H9 (cell line): ENCODE measurements around the gene ABCC11. TPM values are rescaled to one million over a fixed set of nuclear protein-coding genes. Genes with fewer than 3 reads are reported as not detected.

Experiments used
- DNase-seq: peaks from one replicate; pipeline ENCODE4 v3.0.0-alpha.2; 2017
- H2AFZ ChIP-seq: one replicate; pipeline ENCODE4 v1.6.1; 2013; ENCODE audit warnings: mild to moderate bottlenecking, low read length, control low read depth, moderate library complexity
- H2AK5ac ChIP-seq: 2 replicates; pipeline ENCODE4 v1.6.1; 2013; ENCODE audit warnings: low read length, control low read depth, mixed read lengths; ENCODE audit not compliant: insufficient read length
- H2BK120ac ChIP-seq: one replicate; pipeline ENCODE4 v1.6.1; 2013; ENCODE audit warnings: low read depth, mild to moderate bottlenecking, low read length, control low read depth, inconsistent platforms; ENCODE audit not compliant: poor library complexity, severe bottlenecking
- H2BK12ac ChIP-seq: 2 replicates; pipeline ENCODE4 v1.6.1; 2013; ENCODE audit warnings: low read length, control low read depth, mixed read lengths, low read depth; ENCODE audit not compliant: insufficient read length
- H2BK15ac ChIP-seq: 2 replicates; pipeline ENCODE4 v1.6.1; 2013; ENCODE audit warnings: low read depth, low read length, control low read depth
- H2BK20ac ChIP-seq: one replicate; pipeline ENCODE4 v1.6.1; 2013; ENCODE audit warnings: low read depth, mild to moderate bottlenecking, low read length, control low read depth, inconsistent platforms; ENCODE audit not compliant: poor library complexity, severe bottlenecking
- H2BK5ac ChIP-seq: 2 replicates; pipeline ENCODE4 v1.6.1; 2013; ENCODE audit warnings: low read length, control low read depth, mixed read lengths; ENCODE audit not compliant: insufficient read length
- H3K14ac ChIP-seq: 2 replicates; pipeline ENCODE4 v1.6.1; 2013; ENCODE audit warnings: low read length, control low read depth; ENCODE audit not compliant: insufficient read depth
- H3K18ac ChIP-seq: 2 replicates; pipeline ENCODE4 v1.6.1; 2013; ENCODE audit warnings: low read depth, mild to moderate bottlenecking, mixed read lengths, low read length, control low read depth; ENCODE audit not compliant: insufficient read length
- H3K23ac ChIP-seq: 2 replicates; pipeline ENCODE4 v1.6.1; 2013; ENCODE audit warnings: low read length, control low read depth, mixed read lengths, low read depth; ENCODE audit not compliant: insufficient read length
- H3K23me2 ChIP-seq: 2 replicates; pipeline ENCODE4 v1.6.1; 2013; ENCODE audit warnings: low read depth, mild to moderate bottlenecking, mixed read lengths, low read length, control low read depth; ENCODE audit not compliant: insufficient read length, poor library complexity, severe bottlenecking
- H3K27ac ChIP-seq: 2 replicates; pipeline ENCODE4 v1.5.1; 2013; ENCODE audit warnings: low read length, control low read depth, mixed read lengths, low read depth; ENCODE audit not compliant: insufficient read length
- H3K27me3 ChIP-seq: 2 replicates; pipeline ENCODE4 v1.6.1; 2013; ENCODE audit warnings: low read length, control low read depth, inconsistent platforms; ENCODE audit not compliant: insufficient read depth
- H3K4ac ChIP-seq: 2 replicates; pipeline ENCODE4 v1.6.1; 2013; ENCODE audit warnings: low read depth, mild to moderate bottlenecking, control low read depth, inconsistent platforms, low read length, moderate library complexity
- H3K4me1 ChIP-seq: 2 replicates; pipeline ENCODE4 v1.6.1; 2013; ENCODE audit warnings: low read length, control low read depth, inconsistent platforms; ENCODE audit not compliant: insufficient read depth
- H3K4me2 ChIP-seq: 2 replicates; pipeline ENCODE4 v1.6.1; 2013; ENCODE audit warnings: low read length, control low read depth, mixed read lengths; ENCODE audit not compliant: insufficient read length, insufficient read depth
- H3K56ac ChIP-seq: 2 replicates; pipeline ENCODE4 v1.6.1; 2013; ENCODE audit warnings: low read depth, mild to moderate bottlenecking, mixed read lengths, low read length, control low read depth; ENCODE audit not compliant: insufficient read length
- H3K79me1 ChIP-seq: 2 replicates; pipeline ENCODE4 v1.6.1; 2013; ENCODE audit warnings: low read depth, mild to moderate bottlenecking, moderate library complexity, low read length, control low read depth, inconsistent platforms; ENCODE audit not compliant: insufficient read depth, poor library complexity, severe bottlenecking
- H3K79me2 ChIP-seq: 2 replicates; pipeline ENCODE4 v1.6.1; 2013; ENCODE audit warnings: low read length, control low read depth, inconsistent platforms; ENCODE audit not compliant: insufficient read depth
- H3K9ac ChIP-seq: 2 replicates; pipeline ENCODE4 v1.6.1; 2013; ENCODE audit warnings: low read length, control low read depth, mixed read lengths; ENCODE audit not compliant: insufficient read length; ENCODE audit errors: extremely low read depth
- H3K9me3 ChIP-seq: one replicate; pipeline ENCODE4 v1.6.1; 2013; ENCODE audit warnings: low read depth, low read length, inconsistent platforms; ENCODE audit not compliant: control insufficient read depth
- H3T11ph ChIP-seq: one replicate; pipeline ENCODE4 v1.6.1; 2013; ENCODE audit warnings: mild to moderate bottlenecking, low read length, control low read depth, inconsistent platforms
- H4K20me1 ChIP-seq: one replicate; pipeline ENCODE4 v1.6.1; 2013; ENCODE audit not compliant: control insufficient read depth, insufficient read length, insufficient read depth
- H4K5ac ChIP-seq: 2 replicates; pipeline ENCODE4 v1.6.1; 2013; ENCODE audit warnings: low read depth, mild to moderate bottlenecking, mixed read lengths, low read length, control low read depth; ENCODE audit not compliant: insufficient read length
- H4K8ac ChIP-seq: replicated peaks from 2 replicates; pipeline ENCODE4 v1.6.1; 2013; ENCODE audit warnings: low read length, control low read depth, mixed read lengths, low read depth; ENCODE audit not compliant: insufficient read length
- H4K91ac ChIP-seq: 2 replicates; pipeline ENCODE4 v1.6.1; 2013; ENCODE audit warnings: low read depth, mild to moderate bottlenecking, moderate library complexity, mixed read lengths, low read length, control low read depth; ENCODE audit not compliant: insufficient read length
- H3K27ac Mint-ChIP-seq, 3 experiments: 2 replicates in 2 of 3; 3 replicates in 1 of 3; pipeline ENCODE4 v1.8.0; 2020 to 2021; ENCODE audit warnings: mixed read lengths in 3 of 3, mild to moderate bottlenecking in 1 of 3, moderate library complexity in 1 of 3
- H3K27me3 Mint-ChIP-seq: 2 replicates; pipeline ENCODE4 v1.8.0; 2021; ENCODE audit warnings: low read depth, mild to moderate bottlenecking, moderate library complexity, mixed read lengths
- H3K36me3 Mint-ChIP-seq, 3 experiments: 2 replicates in 2 of 3; 3 replicates in 1 of 3; pipeline ENCODE4 v1.8.0; 2020 to 2021; ENCODE audit warnings: low read depth in 3 of 3, mixed read lengths in 3 of 3; ENCODE audit not compliant: insufficient read depth in 1 of 3
- H3K4me1 Mint-ChIP-seq, 2 experiments: 2 replicates each; pipeline ENCODE4 v1.8.0; 2020; ENCODE audit warnings: mixed read lengths in 2 of 2
- H3K4me3 Mint-ChIP-seq, 2 experiments: 2 replicates in 1 of 2; 3 replicates in 1 of 2; pipeline ENCODE4 v1.8.0; 2020 to 2021; ENCODE audit warnings: mild to moderate bottlenecking in 2 of 2, mixed read lengths in 2 of 2, moderate library complexity in 1 of 2
- H3K9me3 Mint-ChIP-seq, 2 experiments: 2 replicates in 1 of 2; 3 replicates in 1 of 2; pipeline ENCODE4 v1.8.0; 2020; ENCODE audit warnings: mild to moderate bottlenecking in 2 of 2, mixed read lengths in 2 of 2, moderate library complexity in 1 of 2
- WGBS: extraction: QIAGEN DNeasy Blood & Tissue Kit; methylation state at CpG from one replicate; pipeline ENCODE4 v1.1.7; 2013; ENCODE audit warnings: missing lambda C conversion rate, low lambda C conversion rate, mixed read lengths; ENCODE audit not compliant: insufficient read length; ENCODE audit errors: extremely low coverage; 5-methylcytosine and 5-hydroxymethylcytosine counted together
- total RNA-seq: library from RNA; stranded (reverse); gene quantifications from 2 replicates; pipeline ENCODE4 v1.2.1, GENCODE V29; 2021
- TF ChIP-seq, protein P1 (sequence below): fragments of 200-600 bp; sonication (generic); conservative IDR thresholded peaks from 3 replicates; pipeline ENCODE4 v1.8.0; 2021; ENCODE audit warnings: antibody characterized with exemption, mild to moderate bottlenecking

Gene ABCC11
- total RNA-seq, 1 experiment from 2014 or later, result 0.33 TPM

DNA sequence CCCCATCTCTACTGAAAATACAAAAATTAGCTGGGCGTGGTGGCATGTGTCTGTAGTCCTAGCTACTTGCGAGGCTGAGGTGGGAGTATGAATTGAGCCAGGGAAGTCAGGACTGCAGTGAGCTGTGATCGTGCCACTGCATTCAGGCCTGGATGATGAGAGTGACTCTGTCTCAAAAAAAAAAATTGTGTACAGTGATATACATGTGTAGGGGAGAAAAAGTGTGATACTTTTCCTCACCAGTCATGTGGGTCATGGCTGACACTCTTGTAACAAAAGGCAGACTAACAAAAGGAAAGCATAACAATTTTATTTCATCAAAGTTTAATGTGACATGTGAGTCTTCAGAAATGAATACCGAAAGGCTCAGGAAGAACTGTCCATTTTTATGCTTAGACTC, 89.5 kb downstream of the ABCC11 start:
- H3K23ac ChIP-seq, result no peak overlapping the region
- Mint-ChIP-seq H3K4me1 (peaks cover 2 to 11% of the 10 kb centered on the region in 2 experiments; a peak in 2 of 4 replicates), H3K4me3 (no peak overlapping the region), H3K36me3 (no peaks in the 10 kb centered on the region; a peak in 1 of 7 replicates), H3K9me3 (no peaks in the 10 kb centered on the region; a peak in 1 of 5 replicates), H3K27ac (no peak overlapping the region), H3K27me3 (peaks cover 14% of the 10 kb centered on the region)
- no peaks in the 10 kb centered on the region for H3K23me2 ChIP-seq
- no peak overlapping the region for H3K56ac ChIP-seq
- H3K18ac ChIP-seq, result no peak overlapping the region
- H2AFZ ChIP-seq, result no peak overlapping the region
- H2BK12ac ChIP-seq, result no peak overlapping the region
- no peak overlapping the region for H3K4ac ChIP-seq
- H2AK5ac ChIP-seq, result no peak overlapping the region
- no peaks in the 10 kb centered on the region for H3K4me1 ChIP-seq
- H4K5ac ChIP-seq, result no peak overlapping the region
- no peak overlapping the region for H4K8ac ChIP-seq
- H4K91ac ChIP-seq, result no peak overlapping the region
- no CpG with 5 or more reads among the region's 4 CpGs for WGBS
- H3K27me3 ChIP-seq, result no peaks in the 10 kb centered on the region
- H3K4me2 ChIP-seq, result no peak overlapping the region
- no peak overlapping the region for H3T11ph ChIP-seq
- no peaks in the 10 kb centered on the region for H3K79me2 ChIP-seq
- H4K20me1 ChIP-seq, result no peaks in the 10 kb centered on the region
- H3K14ac ChIP-seq, result no peak overlapping the region
- H3K79me1 ChIP-seq, result no peaks in the 10 kb centered on the region
- H2BK20ac ChIP-seq, result no peak overlapping the region
- H3K27ac ChIP-seq, result no peak overlapping the region
- no peak overlapping the region for H2BK15ac ChIP-seq
- no peaks in the 10 kb centered on the region for H3K9me3 ChIP-seq
- no peak overlapping the region for H2BK120ac ChIP-seq
- TF ChIP-seq, protein P1, sequence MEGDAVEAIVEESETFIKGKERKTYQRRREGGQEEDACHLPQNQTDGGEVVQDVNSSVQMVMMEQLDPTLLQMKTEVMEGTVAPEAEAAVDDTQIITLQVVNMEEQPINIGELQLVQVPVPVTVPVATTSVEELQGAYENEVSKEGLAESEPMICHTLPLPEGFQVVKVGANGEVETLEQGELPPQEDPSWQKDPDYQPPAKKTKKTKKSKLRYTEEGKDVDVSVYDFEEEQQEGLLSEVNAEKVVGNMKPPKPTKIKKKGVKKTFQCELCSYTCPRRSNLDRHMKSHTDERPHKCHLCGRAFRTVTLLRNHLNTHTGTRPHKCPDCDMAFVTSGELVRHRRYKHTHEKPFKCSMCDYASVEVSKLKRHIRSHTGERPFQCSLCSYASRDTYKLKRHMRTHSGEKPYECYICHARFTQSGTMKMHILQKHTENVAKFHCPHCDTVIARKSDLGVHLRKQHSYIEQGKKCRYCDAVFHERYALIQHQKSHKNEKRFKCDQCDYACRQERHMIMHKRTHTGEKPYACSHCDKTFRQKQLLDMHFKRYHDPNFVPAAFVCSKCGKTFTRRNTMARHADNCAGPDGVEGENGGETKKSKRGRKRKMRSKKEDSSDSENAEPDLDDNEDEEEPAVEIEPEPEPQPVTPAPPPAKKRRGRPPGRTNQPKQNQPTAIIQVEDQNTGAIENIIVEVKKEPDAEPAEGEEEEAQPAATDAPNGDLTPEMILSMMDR, result no peak
- H3K9ac ChIP-seq, result no peak overlapping the region
- no peak overlapping the region for H2BK5ac ChIP-seq
- DNase-seq, result no peak
